Liver (tissue), 9 donors: ENCODE data around the gene ORAI1. TPM values are rescaled to one million over a fixed set of nuclear protein-coding genes. Genes with fewer than 3 reads are reported as not detected.

Experiments used
- DNase-seq: peaks from one replicate; pipeline ENCODE4 v3.0.0-alpha.2; 2017; ENCODE audit warnings: low spot score
- H3K27ac ChIP-seq, 2 donors: one replicate each; pipeline ENCODE4 v1.7.0; 2013; ENCODE audit warnings: inconsistent platforms in 2 of 2, low read length in 2 of 2, control low read depth in 1 of 2, low read depth in 1 of 2, mild to moderate bottlenecking in 1 of 2
- H3K27me3 ChIP-seq, 4 donors: one replicate each; pipeline versions ENCODE4 v1.6.1 to v1.7.0; 2013; ENCODE audit warnings: low read length in 3 of 4, inconsistent platforms in 1 of 4, mild to moderate bottlenecking in 1 of 4, moderate library complexity in 1 of 4; ENCODE audit not compliant: control insufficient read depth in 4 of 4, insufficient read depth in 4 of 4
- H3K36me3 ChIP-seq, 4 donors: one replicate each; pipeline versions ENCODE4 v1.6.1 to v1.7.0; 2013; ENCODE audit warnings: low read length in 3 of 4, mild to moderate bottlenecking in 3 of 4, low read depth in 1 of 4, moderate library complexity in 1 of 4; ENCODE audit not compliant: control insufficient read depth in 4 of 4, insufficient read depth in 3 of 4
- H3K4me1 ChIP-seq, 4 donors: one replicate each; pipeline versions ENCODE4 v1.6.1 to v1.7.0; 2013; ENCODE audit warnings: low read length in 3 of 4, mild to moderate bottlenecking in 3 of 4, moderate library complexity in 1 of 4; ENCODE audit not compliant: control insufficient read depth in 4 of 4, insufficient read depth in 4 of 4
- H3K4me3 ChIP-seq, 3 donors: one replicate each; pipeline versions ENCODE4 v1.6.1 to v1.7.0; 2013; ENCODE audit warnings: low read length in 3 of 3, control low read depth in 1 of 3, low read depth in 1 of 3, mild to moderate bottlenecking in 1 of 3
- H3K9ac ChIP-seq, 2 donors: one replicate each; pipeline ENCODE4 v1.7.0; 2013; ENCODE audit warnings: low read length in 2 of 2, mild to moderate bottlenecking in 2 of 2, moderate library complexity in 2 of 2, control low read depth in 1 of 2, low read depth in 1 of 2
- H3K9me3 ChIP-seq, 4 donors: one replicate each; pipeline versions ENCODE4 v1.6.1 to v1.7.0; 2013; ENCODE audit warnings: low read length in 3 of 4; ENCODE audit not compliant: control insufficient read depth in 4 of 4
- EGR1 ChIP-seq, 2 donors: IDR thresholded peaks; 2 replicates each; pipeline ENCODE4 v1.6.1; 2016 to 2018; ENCODE audit warnings: antibody characterized with exemption in 2 of 2, low read depth in 2 of 2
- FOXA1 ChIP-seq: IDR thresholded peaks from 2 replicates; pipeline ENCODE4 v1.6.1; 2016; ENCODE audit warnings: antibody characterized with exemption
- FOXA2 ChIP-seq: IDR thresholded peaks from 2 replicates; pipeline ENCODE4 v1.6.1; 2016; ENCODE audit warnings: antibody characterized with exemption
- GABPA ChIP-seq, 2 donors: IDR thresholded peaks in 1 of 2; conservative IDR thresholded peaks in 1 of 2; 2 replicates each; pipeline ENCODE4 v1.6.1; 2016; ENCODE audit warnings: antibody characterized with exemption in 2 of 2, mild to moderate bottlenecking in 1 of 2, moderate library complexity in 1 of 2
- HNF4A ChIP-seq, 2 donors: conservative IDR thresholded peaks; 2 replicates each; pipeline ENCODE4 v1.6.1; 2016; ENCODE audit warnings: antibody characterized with exemption in 2 of 2, mild to moderate bottlenecking in 2 of 2
- HNF4G ChIP-seq: IDR thresholded peaks from 2 replicates; pipeline ENCODE4 v1.6.1; 2016; ENCODE audit warnings: antibody characterized with exemption
- JUND ChIP-seq, 2 donors: IDR thresholded peaks; 2 replicates each; pipeline ENCODE4 v1.6.1; 2016; ENCODE audit warnings: antibody characterized with exemption in 2 of 2
- NR2F2 ChIP-seq: IDR thresholded peaks from 2 replicates; pipeline ENCODE4 v1.6.1; 2016; ENCODE audit warnings: antibody characterized with exemption
- RAD21 ChIP-seq, 2 donors: IDR thresholded peaks; 2 replicates each; pipeline ENCODE4 v1.6.1; 2016; ENCODE audit warnings: antibody characterized with exemption in 2 of 2, mild to moderate bottlenecking in 2 of 2
- RXRA ChIP-seq, 2 donors: IDR thresholded peaks; 2 replicates each; pipeline ENCODE4 v1.6.1; 2017 to 2018; ENCODE audit warnings: antibody characterized with exemption in 2 of 2, mild to moderate bottlenecking in 1 of 2
- SP1 ChIP-seq: IDR thresholded peaks from 2 replicates; pipeline ENCODE4 v1.6.1; 2018; ENCODE audit warnings: antibody characterized with exemption, mild to moderate bottlenecking
- TAF1 ChIP-seq: conservative IDR thresholded peaks from 2 replicates; pipeline ENCODE4 v1.6.1; 2016; ENCODE audit warnings: antibody characterized with exemption, mild to moderate bottlenecking
- YY1 ChIP-seq: IDR thresholded peaks from 2 replicates; pipeline ENCODE4 v1.6.1; 2016; ENCODE audit warnings: antibody characterized with exemption, mild to moderate bottlenecking
- WGBS: extraction: QIAGEN DNeasy Blood & Tissue Kit; methylation state at CpG from one replicate; pipeline ENCODE4 v1.1.7; 2013; 5-methylcytosine and 5-hydroxymethylcytosine counted together
- polyA plus RNA-seq, 2 donors: library from polyadenylated mRNA; stranded (reverse) in 1 of 2; unstranded in 1 of 2; fragments of 200-250 nt in 1 of 2; fragments of >200 nt in 1 of 2; fragmentation: Nextera tagmentation in 1 of 2; extraction: Ambion mirVana in 1 of 2; gene quantifications; one replicate each; pipeline versions ENCODE4 v1.2.1 to v1.2.3, GENCODE V29; 2013 to 2015
- total RNA-seq, 2 donors: library from RNA; depleted of rRNA; stranded (reverse); fragments of >200 nt; gene quantifications; one replicate each; pipeline ENCODE4 v1.2.3, GENCODE V29; 2014
- TF ChIP-seq, protein P1 (sequence below): IDR thresholded peaks from 2 replicates; pipeline ENCODE4 v1.6.1; 2016; ENCODE audit warnings: antibody characterized with exemption
- TF ChIP-seq, protein P2 (sequence below): fragments of 150-350 bp; IDR thresholded peaks from 2 replicates; pipeline ENCODE4 v1.5.1; 2017; ENCODE audit warnings: improper control_type of control experiment, low read depth, low read length; ENCODE audit not compliant: missing input control
- TF ChIP-seq, protein P3 (sequence below): IDR thresholded peaks from 2 replicates; pipeline ENCODE4 v1.6.1; 2016; ENCODE audit warnings: antibody characterized with exemption
- TF ChIP-seq, protein P4 (sequence below): IDR thresholded peaks from 2 replicates; pipeline ENCODE4 v1.6.1; 2016; ENCODE audit warnings: antibody characterized with exemption
- TF ChIP-seq, protein P5 (sequence below): IDR thresholded peaks from 2 replicates; pipeline ENCODE4 v1.6.1; 2016; ENCODE audit warnings: antibody characterized with exemption, mild to moderate bottlenecking
- donor health status: healthy.
- donor health status: healthy.
- donor health status: healthy.
- donor health status: healthy.
- donor health status: healthy.

Gene ORAI1
- total and polyA plus RNA-seq, 4 donors = 5.3 to 10.9 (median 9.3) TPM

DNA sequence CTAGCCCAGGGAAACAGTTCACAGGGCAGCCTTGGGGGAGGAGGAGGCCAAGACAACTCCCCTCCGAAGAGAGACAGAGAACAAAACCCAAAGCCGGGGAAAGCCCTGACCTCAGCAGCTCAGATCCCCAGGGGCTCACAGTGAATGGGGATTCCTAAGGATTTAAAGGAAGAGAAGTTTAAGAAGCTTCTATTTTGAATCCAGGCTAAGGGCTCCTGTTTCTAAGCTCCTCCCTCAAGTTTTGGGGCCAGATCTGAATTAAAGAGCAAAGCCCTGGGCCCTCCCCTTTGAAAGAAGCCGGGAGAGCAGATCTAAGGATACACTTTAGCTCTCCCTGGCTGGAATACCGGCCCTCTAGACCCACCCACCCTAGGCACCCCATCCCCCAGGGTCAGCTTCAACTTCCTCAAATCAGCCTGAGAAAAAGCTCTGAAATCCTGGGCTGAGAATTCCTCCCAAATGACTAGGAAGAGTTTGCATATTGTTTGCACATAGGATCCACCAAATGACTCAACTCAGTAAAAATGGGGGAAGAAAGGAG, 49.4 kb upstream of the ORAI1 start:
- no peaks in the 10 kb centered on the region for H3K27me3 ChIP-seq
- peaks cover 0 to 20% (median 6%) of the 10 kb centered on the region in 4 donors for H3K4me1 ChIP-seq
- 72% methylated on average over 4 of the region's 4 CpGs for WGBS
- no peak for DNase-seq
- no peaks in the 10 kb centered on the region for H3K9me3 ChIP-seq
- TF ChIP-seq RAD21 (IDR thresholded peaks at IDR 0.05) (no peak), JUND (IDR thresholded peaks at IDR 0.05) (no peak), HNF4G (no peak), GABPA (IDR thresholded peaks at IDR 0.05 in 1 of 2, conservative IDR thresholded peaks at IDR 0.05 in 1 of 2) (no peak), SP1 (no peak), HNF4A (conservative IDR thresholded peaks at IDR 0.05) (no peak), RXRA (IDR thresholded peaks at IDR 0.05) (no peak), FOXA2 (no peak), EGR1 (IDR thresholded peaks at IDR 0.05; ENCODE audit: low read depth in 2 of 2) (no peak), TAF1 (no peak), FOXA1 (no peak), NR2F2 (no peak), YY1 (no peak)
- TF ChIP-seq, protein P1, sequence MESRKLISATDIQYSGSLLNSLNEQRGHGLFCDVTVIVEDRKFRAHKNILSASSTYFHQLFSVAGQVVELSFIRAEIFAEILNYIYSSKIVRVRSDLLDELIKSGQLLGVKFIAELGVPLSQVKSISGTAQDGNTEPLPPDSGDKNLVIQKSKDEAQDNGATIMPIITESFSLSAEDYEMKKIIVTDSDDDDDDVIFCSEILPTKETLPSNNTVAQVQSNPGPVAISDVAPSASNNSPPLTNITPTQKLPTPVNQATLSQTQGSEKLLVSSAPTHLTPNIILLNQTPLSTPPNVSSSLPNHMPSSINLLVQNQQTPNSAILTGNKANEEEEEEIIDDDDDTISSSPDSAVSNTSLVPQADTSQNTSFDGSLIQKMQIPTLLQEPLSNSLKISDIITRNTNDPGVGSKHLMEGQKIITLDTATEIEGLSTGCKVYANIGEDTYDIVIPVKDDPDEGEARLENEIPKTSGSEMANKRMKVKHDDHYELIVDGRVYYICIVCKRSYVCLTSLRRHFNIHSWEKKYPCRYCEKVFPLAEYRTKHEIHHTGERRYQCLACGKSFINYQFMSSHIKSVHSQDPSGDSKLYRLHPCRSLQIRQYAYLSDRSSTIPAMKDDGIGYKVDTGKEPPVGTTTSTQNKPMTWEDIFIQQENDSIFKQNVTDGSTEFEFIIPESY = no peak
- TF ChIP-seq, protein P2, sequence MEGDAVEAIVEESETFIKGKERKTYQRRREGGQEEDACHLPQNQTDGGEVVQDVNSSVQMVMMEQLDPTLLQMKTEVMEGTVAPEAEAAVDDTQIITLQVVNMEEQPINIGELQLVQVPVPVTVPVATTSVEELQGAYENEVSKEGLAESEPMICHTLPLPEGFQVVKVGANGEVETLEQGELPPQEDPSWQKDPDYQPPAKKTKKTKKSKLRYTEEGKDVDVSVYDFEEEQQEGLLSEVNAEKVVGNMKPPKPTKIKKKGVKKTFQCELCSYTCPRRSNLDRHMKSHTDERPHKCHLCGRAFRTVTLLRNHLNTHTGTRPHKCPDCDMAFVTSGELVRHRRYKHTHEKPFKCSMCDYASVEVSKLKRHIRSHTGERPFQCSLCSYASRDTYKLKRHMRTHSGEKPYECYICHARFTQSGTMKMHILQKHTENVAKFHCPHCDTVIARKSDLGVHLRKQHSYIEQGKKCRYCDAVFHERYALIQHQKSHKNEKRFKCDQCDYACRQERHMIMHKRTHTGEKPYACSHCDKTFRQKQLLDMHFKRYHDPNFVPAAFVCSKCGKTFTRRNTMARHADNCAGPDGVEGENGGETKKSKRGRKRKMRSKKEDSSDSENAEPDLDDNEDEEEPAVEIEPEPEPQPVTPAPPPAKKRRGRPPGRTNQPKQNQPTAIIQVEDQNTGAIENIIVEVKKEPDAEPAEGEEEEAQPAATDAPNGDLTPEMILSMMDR = no peak
- TF ChIP-seq, protein P3, sequence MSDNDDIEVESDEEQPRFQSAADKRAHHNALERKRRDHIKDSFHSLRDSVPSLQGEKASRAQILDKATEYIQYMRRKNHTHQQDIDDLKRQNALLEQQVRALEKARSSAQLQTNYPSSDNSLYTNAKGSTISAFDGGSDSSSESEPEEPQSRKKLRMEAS = no peak
- TF ChIP-seq, protein P4, sequence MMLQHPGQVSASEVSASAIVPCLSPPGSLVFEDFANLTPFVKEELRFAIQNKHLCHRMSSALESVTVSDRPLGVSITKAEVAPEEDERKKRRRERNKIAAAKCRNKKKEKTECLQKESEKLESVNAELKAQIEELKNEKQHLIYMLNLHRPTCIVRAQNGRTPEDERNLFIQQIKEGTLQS = no peak
- TF ChIP-seq, protein P5, sequence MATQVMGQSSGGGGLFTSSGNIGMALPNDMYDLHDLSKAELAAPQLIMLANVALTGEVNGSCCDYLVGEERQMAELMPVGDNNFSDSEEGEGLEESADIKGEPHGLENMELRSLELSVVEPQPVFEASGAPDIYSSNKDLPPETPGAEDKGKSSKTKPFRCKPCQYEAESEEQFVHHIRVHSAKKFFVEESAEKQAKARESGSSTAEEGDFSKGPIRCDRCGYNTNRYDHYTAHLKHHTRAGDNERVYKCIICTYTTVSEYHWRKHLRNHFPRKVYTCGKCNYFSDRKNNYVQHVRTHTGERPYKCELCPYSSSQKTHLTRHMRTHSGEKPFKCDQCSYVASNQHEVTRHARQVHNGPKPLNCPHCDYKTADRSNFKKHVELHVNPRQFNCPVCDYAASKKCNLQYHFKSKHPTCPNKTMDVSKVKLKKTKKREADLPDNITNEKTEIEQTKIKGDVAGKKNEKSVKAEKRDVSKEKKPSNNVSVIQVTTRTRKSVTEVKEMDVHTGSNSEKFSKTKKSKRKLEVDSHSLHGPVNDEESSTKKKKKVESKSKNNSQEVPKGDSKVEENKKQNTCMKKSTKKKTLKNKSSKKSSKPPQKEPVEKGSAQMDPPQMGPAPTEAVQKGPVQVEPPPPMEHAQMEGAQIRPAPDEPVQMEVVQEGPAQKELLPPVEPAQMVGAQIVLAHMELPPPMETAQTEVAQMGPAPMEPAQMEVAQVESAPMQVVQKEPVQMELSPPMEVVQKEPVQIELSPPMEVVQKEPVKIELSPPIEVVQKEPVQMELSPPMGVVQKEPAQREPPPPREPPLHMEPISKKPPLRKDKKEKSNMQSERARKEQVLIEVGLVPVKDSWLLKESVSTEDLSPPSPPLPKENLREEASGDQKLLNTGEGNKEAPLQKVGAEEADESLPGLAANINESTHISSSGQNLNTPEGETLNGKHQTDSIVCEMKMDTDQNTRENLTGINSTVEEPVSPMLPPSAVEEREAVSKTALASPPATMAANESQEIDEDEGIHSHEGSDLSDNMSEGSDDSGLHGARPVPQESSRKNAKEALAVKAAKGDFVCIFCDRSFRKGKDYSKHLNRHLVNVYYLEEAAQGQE = no peak
- no peak overlapping the region for H3K4me3 ChIP-seq
- H3K9ac ChIP-seq = no peak overlapping the region
- H3K27ac ChIP-seq = peak overlapping the region in 1 of 2 donors; percentile 2
- peaks cover 0 to 5% (median 1%) of the 10 kb centered on the region in 4 donors for H3K36me3 ChIP-seq
